ENCODE measurements around the gene CYP27C1. TPM values are rescaled to one million over a fixed set of nuclear protein-coding genes. Genes with fewer than 3 reads are reported as not detected.

Gene CYP27C1
- total and polyA plus RNA-seq, 4 donors = 0.02 to 0.14 (median 0.07) TPM

DNA sequence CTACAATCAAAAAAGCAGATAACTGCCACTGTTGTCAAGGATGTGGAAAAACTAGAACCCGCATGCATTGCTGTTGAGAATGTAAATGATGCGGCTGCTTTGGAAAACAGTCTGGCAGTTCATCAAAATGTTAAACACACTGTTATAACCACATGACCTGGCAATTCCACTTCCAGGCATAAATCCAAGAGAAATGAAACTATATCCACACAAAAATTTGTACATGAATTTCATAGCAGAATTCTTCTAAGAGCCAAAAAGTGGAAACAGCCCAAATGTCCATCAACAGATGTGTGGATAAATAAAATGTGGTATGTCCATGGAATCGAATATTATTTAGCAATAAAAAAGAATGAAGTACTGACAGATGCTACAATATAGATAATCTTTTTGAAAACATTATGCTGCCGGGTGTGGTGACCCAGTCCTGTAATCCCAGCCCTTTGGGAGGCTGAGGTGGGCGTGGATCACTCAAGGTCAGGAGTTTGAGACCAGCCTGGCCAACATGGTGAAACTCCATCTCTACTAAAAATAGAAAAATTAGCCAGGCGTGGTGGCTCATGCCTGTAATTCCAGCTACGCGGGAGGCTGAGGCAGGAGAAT lies 41.8 kb upstream of the CYP27C1 start:
- WGBS = 96% methylated on average over 8 of the region's 8 CpGs
- Histone ChIP-seq H3K36me3 (ENCODE audit: control insufficient read depth in 4 of 4, insufficient read depth in 3 of 4, low read depth in 1 of 4, low read length in 3 of 4) (peaks cover 6 to 53% (median 26%) of the 10 kb centered on the region in 4 donors), H3K27ac (ENCODE audit: low read depth in 1 of 2, low read length in 2 of 2) (no peak overlapping the region), H3K4me3 (ENCODE audit: low read depth in 1 of 3, low read length in 3 of 3) (no peak overlapping the region), H3K27me3 (ENCODE audit: control insufficient read depth in 4 of 4, insufficient read depth in 4 of 4, low read length in 3 of 4) (no peaks in the 10 kb centered on the region), H3K4me1 (ENCODE audit: control insufficient read depth in 4 of 4, insufficient read depth in 4 of 4, low read length in 3 of 4) (no peaks in the 10 kb centered on the region), H3K9ac (ENCODE audit: low read depth in 1 of 2, low read length in 2 of 2) (no peak overlapping the region), H3K9me3 (ENCODE audit: control insufficient read depth in 4 of 4, low read length in 3 of 4) (no peaks in the 10 kb centered on the region)
- TF ChIP-seq, protein P1, sequence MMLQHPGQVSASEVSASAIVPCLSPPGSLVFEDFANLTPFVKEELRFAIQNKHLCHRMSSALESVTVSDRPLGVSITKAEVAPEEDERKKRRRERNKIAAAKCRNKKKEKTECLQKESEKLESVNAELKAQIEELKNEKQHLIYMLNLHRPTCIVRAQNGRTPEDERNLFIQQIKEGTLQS (IDR thresholded peaks at IDR 0.05) = no peak
- TF ChIP-seq TAF1 (conservative IDR thresholded peaks at IDR 0.05) (no peak), RAD21 (IDR thresholded peaks at IDR 0.05) (no peak), EGR1 (IDR thresholded peaks at IDR 0.05; ENCODE audit: low read depth in 2 of 2) (no peak), FOXA1 (IDR thresholded peaks at IDR 0.05) (no peak), HNF4G (IDR thresholded peaks at IDR 0.05) (no peak), FOXA2 (IDR thresholded peaks at IDR 0.05) (no peak), NR2F2 (IDR thresholded peaks at IDR 0.05) (no peak)
- TF ChIP-seq, protein P2, sequence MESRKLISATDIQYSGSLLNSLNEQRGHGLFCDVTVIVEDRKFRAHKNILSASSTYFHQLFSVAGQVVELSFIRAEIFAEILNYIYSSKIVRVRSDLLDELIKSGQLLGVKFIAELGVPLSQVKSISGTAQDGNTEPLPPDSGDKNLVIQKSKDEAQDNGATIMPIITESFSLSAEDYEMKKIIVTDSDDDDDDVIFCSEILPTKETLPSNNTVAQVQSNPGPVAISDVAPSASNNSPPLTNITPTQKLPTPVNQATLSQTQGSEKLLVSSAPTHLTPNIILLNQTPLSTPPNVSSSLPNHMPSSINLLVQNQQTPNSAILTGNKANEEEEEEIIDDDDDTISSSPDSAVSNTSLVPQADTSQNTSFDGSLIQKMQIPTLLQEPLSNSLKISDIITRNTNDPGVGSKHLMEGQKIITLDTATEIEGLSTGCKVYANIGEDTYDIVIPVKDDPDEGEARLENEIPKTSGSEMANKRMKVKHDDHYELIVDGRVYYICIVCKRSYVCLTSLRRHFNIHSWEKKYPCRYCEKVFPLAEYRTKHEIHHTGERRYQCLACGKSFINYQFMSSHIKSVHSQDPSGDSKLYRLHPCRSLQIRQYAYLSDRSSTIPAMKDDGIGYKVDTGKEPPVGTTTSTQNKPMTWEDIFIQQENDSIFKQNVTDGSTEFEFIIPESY (IDR thresholded peaks at IDR 0.05) = no peak
- TF ChIP-seq, protein P3, sequence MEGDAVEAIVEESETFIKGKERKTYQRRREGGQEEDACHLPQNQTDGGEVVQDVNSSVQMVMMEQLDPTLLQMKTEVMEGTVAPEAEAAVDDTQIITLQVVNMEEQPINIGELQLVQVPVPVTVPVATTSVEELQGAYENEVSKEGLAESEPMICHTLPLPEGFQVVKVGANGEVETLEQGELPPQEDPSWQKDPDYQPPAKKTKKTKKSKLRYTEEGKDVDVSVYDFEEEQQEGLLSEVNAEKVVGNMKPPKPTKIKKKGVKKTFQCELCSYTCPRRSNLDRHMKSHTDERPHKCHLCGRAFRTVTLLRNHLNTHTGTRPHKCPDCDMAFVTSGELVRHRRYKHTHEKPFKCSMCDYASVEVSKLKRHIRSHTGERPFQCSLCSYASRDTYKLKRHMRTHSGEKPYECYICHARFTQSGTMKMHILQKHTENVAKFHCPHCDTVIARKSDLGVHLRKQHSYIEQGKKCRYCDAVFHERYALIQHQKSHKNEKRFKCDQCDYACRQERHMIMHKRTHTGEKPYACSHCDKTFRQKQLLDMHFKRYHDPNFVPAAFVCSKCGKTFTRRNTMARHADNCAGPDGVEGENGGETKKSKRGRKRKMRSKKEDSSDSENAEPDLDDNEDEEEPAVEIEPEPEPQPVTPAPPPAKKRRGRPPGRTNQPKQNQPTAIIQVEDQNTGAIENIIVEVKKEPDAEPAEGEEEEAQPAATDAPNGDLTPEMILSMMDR (IDR thresholded peaks at IDR 0.05; ENCODE audit: low read depth, low read length, missing input control) = no peak
- DNase-seq (ENCODE audit: low spot score) = no peak

DNA sequence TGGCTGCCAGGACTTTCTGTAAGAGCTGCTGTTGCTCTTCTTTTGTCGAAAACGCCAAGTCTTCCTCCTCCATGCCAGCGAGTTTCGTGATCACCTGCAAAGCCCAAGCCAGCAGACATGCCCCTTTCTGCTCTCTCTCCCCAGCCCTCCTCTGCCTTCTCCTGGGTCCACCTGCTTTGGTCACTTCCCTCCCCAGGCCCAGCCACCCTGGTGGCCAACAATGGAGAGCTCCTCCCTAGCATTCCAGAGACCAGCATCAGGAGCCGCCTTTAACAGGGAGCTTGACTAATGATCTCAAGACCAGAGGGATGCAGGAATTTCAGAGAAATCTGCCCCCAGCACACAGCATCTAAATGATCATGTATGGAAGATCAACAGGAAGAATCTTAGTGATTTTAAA lies 39.3 kb upstream of the CYP27C1 start:
- 98% methylated on average over 5 of the region's 5 CpGs for WGBS
- no peak for DNase-seq (ENCODE audit: low spot score)
- Histone ChIP-seq H3K4me3 (ENCODE audit: low read depth in 1 of 3, low read length in 3 of 3) (no peak overlapping the region), H3K36me3 (ENCODE audit: control insufficient read depth in 4 of 4, insufficient read depth in 3 of 4, low read depth in 1 of 4, low read length in 3 of 4) (peaks cover 4 to 58% (median 27%) of the 10 kb centered on the region in 4 donors), H3K4me1 (ENCODE audit: control insufficient read depth in 4 of 4, insufficient read depth in 4 of 4, low read length in 3 of 4) (peaks cover 0 to 4% (median 0%) of the 10 kb centered on the region in 4 donors), H3K9me3 (ENCODE audit: control insufficient read depth in 4 of 4, low read length in 3 of 4) (no peaks in the 10 kb centered on the region), H3K27me3 (ENCODE audit: control insufficient read depth in 4 of 4, insufficient read depth in 4 of 4, low read length in 3 of 4) (no peaks in the 10 kb centered on the region), H3K27ac (ENCODE audit: low read depth in 1 of 2, low read length in 2 of 2) (no peak overlapping the region), H3K9ac (ENCODE audit: low read depth in 1 of 2, low read length in 2 of 2) (no peak overlapping the region)
- TF ChIP-seq FOXA1 (IDR thresholded peaks at IDR 0.05) = no peak
- TF ChIP-seq RAD21 (IDR thresholded peaks at IDR 0.05) = no peak
- TF ChIP-seq HNF4A (conservative IDR thresholded peaks at IDR 0.05) = no peak
- TF ChIP-seq FOXA2 (IDR thresholded peaks at IDR 0.05) = no peak
- no peak for TF ChIP-seq RXRA (IDR thresholded peaks at IDR 0.05)
- TF ChIP-seq, protein P3 (IDR thresholded peaks at IDR 0.05; ENCODE audit: low read depth, low read length, missing input control) = no peak
- TF ChIP-seq, protein P2 (IDR thresholded peaks at IDR 0.05) = no peak
- no peak for TF ChIP-seq SP1 (IDR thresholded peaks at IDR 0.05)
- TF ChIP-seq NR2F2 (IDR thresholded peaks at IDR 0.05) = no peak
- TF ChIP-seq, protein P1 (IDR thresholded peaks at IDR 0.05) = no peak
- TF ChIP-seq, protein P4, sequence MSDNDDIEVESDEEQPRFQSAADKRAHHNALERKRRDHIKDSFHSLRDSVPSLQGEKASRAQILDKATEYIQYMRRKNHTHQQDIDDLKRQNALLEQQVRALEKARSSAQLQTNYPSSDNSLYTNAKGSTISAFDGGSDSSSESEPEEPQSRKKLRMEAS (IDR thresholded peaks at IDR 0.05) = no peak
- TF ChIP-seq EGR1 (IDR thresholded peaks at IDR 0.05; ENCODE audit: low read depth in 2 of 2) = no peak

Data from liver (tissue), 9 donors.